CD4-positive, alpha-beta T cell treated with Interleukin-1 beta for 1 hour (primary cell): ENCODE results near the gene PRDM15.

Experiments
- DNase-seq, 2 donors: peaks; one replicate each; pipeline ENCODE4 v3.0.0-alpha.2; 2020 to 2022

PRDM15 gene

DNA sequence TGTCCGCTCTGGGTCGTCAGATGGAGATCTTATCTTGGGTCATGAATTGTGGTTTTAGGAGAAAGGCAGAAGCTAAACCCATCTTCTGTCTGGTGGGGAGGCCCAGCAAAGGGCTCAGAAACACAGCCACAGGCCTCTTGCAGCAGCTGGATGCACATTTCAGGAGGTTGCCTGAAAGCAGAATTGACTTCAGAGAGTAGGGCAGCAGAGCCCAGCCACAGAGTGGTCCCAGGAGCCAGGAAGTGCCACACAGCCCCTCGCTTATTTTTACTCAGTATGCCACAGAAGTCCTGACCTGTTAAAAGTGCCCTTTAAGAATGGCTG is 104.0 kb downstream of the PRDM15 start:
- no peak for DNase-seq

DNA sequence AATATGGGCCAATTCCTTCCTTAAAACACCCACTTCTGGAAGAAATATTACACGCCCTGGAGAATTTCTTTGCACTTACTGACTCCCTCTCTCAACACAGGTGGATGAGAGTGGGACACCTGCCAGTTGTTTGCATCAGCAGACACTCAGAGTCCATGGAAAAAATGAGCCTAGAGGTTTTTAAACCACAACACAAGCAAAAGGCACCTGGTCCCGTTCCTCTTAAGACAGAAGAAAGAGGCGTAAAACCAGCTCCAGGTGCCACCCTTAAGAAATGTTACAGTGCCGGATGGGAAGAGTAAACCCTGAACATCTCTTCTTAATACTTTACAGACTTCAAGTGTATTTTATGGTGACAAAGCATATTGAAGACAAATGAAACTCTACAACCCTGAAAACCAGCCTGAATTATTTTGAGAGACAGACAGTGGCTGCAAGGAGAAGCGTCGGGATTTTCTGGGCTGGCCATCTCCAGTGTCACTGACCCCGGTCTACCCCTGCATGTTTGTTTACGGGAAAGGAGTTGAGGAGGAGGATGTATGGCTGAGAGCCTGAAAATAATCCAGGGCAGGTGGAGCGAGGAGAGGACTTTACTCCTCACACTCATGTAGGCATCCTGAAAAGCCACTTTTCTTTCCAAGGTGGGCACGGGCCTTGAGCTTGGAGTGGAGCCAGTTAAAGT is 104.5 kb downstream of the PRDM15 start:
- no peak for DNase-seq

DNA sequence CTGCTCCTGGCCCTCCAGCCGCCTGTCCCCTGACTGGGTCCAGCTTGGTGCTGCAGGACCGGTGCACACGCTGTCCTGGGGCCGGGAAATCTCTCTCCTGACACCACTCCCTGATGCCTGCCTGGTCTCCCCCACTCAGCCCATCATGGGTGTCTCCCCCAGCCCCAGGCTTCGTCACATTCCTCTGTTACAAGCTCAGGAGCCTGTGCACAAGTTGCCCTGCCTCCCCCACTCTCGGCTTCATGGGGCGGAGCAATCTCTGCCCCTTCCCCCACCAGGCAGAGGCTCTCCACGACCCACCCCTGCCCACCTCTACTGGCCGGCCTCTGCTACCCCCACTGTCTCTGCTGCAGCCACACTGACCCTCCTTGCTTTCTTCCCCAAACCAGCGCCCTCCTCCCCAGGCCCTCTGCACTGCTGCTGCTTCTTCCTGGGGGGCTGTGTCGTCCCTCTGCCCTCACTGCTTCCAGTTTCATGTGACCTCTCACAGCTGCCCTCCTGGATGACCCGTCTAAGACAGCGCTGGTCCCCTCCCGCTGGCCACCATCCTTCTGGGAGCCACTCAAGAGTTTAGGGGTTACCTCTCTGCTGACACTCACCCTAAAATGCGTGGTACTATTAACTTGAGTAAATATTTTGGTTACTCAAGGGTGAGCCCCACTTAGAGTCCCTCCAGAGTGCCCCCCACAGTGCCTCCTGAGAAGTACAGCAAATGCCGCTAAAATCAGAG is 106.6 kb downstream of the PRDM15 start:
- DNase-seq = no peak

DNA sequence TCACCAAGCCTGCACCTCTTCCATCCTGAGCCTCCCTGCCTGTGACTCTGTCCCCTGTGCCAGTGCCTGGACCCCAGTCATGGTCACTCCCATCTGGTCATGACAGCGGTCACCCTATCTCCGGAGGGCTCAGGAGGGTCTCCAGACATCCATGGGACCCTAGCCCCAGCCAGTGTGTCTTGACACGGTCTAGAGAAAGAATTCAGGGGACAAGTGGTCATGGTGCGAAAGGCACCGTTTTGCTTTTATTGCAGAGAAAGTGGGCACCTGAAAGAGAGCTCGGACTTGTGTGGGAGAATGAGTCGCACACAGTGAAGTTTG is 107.6 kb downstream of the PRDM15 start:
- no peak for DNase-seq

DNA sequence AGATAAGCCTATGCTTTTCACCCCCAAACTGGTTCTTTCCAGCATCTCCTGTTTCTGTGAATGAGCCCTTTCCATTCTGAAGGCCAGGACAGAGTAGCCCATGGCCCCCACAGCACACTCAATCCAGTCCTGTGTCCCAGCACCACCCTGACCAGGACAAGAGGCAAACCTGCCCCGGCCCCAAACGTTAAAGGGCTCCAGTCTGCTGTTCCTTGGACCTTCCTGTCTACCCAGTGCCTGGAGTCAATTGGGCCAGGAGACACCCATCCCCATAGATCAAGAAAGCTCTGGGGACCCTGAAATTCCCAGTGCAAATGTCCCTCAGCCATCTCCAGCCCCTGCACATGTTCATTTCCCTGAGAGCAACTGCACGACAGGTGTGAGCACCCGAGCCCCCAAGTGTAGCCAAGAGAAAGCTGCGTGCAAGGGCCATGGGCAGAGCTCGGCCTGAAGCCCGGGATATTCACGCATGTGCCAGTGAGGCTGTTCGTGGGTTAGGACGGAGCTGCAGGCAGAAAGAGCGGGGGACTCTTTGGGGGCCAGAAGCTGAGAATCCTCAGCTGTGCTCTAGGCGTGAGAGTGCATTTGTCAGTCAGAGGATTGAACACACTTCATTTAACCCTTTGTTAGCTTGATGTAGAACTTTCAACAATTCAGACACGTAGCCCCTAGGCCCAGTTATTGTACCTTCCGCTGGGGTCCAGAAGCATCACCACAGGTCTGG is 108.1 kb downstream of the PRDM15 start:
- DNase-seq = no peak

DNA sequence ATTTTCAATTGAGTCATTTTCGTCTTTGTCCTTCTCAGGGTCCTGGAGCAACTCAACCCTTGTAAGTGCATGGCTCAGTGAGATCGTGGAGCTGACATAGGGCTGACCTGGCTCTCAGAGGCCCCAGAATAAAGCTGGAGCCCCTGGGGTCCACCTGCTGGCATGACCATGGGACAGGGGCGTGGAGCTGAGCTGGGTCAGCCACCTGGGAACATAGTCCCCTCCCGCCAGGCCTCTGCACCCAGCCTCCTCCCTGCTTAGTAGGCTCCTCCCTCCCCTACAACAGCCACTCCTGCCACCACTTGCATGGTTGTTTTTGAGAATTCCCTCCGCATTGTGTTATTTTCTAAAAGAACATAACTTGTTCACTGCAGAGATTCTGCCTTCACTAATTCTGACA is 109.2 kb downstream of the PRDM15 start:
- DNase-seq = no peak

DNA sequence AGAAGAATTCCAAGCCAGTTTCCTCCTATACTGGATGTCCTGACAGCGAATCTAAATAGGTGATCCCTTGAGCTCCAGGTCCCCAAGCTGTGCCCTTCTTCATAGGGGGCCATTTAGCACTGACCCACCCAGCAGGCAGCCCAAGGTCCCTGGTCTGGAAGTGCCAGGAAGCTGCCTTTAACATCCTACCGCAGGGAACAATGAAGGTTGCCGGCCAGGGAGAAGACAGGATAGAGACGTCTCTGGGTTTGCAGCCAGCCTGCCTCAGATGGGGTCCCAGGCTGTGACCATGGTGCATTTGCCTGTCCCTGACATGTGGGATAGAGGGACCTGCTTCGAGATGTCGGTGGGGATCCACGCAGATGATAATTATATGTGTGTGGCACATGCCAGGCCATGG is 109.6 kb downstream of the PRDM15 start:
- no peak for DNase-seq

DNA sequence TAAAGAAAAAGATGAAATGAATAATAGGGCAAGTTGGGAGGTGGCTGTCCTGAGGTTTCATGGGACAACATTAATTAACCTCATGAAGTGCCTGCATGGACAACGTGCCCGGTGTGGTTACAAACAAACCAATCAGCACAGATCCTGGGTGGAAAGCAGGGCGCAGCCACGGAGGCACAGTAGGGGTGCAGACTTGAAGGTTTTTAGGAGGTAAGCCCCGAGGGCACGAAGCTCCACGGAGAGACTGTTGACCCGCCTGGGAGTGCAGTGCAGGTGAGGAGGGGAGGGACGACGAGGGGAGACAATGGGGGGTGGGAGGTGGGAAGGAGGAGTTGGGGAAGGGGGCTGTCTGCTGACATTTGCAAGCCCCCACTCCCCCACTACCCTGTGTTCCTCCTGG is 110.0 kb downstream of the PRDM15 start:
- no peak for DNase-seq

DNA sequence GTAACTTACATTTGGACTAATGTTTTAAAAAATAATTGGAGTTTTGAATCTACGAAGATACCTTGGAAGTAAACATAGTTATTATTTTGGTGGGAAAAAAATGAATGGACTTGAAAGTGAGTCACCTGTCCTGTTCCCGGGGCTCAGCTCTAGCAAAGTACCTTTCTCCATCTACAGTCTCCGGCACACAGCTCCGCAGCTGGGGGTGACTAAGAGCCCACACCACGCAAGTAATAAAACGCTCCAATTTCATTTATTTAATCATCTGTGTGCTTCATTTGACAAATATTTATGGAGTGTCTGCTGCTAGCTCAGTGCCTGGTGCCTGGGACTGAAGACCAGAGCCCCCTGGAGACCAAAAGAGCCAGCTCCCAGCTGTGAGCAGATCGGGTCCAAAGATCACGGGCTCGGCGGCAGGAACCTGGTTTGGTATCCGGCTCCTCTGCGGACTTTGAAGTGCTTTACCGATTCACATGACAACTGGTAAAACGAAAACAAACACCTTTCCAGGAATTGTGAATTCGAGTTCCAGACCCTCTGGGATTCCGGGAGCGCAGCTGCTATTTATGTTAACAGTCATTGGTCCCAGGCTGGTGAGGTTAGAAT is 110.6 kb downstream of the PRDM15 start:
- DNase-seq = peak in 1 of 2 donors; percentile 13

DNA sequence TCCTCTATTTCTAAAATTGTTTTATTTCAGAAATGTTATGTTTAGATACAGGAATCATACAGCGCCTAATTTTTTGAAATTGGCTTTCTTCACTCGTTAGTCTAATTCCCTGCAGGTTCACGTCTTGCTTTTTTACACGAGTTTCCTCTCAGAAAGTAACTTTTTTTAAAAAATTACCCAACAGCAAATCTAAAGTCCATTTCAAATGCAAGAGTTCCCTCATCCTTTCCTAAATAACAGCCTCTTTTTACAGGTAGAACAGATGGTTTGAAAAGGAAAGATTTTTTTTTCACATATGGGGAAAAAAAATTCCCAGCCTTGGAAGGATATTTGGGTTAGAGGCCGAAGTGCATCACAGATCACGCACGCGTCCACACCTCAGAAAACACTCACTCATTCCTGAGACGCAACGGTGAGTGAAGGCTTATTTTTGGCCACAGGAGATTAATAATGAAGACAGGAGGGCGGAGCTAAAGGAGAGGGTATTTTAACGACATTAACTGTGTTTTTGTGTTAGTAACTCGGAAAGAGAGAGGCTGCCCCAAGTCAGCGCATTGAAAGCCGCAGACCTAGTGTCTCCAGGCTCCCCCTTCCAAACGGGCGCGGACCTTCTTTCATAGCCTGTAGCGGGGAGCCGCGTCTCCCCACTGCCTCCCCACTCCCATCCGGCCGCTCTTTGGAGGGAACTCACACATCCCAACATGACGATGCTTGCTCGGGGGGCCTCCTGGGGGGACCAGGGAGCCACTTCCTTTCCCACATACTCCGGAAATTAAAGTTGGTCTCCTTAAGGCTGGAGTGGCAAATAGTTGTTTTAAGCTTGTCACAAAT is 111.3 kb downstream of the PRDM15 start:
- DNase-seq = peak in 1 of 2 donors; percentile 3

DNA sequence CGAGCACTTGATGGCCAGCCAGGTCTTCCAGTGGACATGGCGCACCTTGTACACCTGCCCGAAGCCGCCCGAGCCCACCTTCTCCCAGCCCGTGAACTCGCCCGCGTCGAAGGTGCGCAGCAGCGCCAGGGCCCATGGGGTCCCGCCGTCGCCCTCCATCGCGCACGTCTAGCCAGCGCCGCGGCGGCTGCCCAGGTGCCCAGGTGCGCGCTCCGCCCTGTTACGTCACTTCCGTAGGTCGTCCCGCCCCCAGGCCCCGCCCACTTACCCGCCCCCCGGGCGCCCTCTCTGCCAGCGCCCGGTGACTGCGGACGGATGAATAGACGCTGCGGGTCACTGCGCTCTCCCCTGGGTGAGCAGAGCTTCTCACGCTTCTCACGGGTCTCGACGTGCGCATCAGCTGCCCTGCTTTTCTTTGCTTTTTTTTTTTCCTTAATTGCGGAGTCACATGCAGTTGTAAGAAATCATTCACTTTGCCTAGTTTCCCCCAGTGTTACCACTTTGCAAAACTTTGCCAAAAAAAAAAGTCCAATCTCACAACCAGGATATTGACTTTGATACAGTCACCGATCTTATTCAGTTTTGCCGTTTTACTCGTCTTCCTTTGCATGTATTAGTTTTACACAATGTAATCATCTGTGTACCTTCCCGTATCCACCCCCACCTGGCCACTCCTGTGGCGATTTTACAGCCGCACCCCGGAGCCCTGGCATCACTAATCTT is 112.1 kb downstream of the PRDM15 start, which contains the start of gene RIPK4:
Gene RIPK4, minus strand, starts transcription at position 170 of the 723 bp plus-strand sequence. Its CDS starts 11 bp downstream, at position 159.
- peak; percentile 56 to 68 for DNase-seq

DNA sequence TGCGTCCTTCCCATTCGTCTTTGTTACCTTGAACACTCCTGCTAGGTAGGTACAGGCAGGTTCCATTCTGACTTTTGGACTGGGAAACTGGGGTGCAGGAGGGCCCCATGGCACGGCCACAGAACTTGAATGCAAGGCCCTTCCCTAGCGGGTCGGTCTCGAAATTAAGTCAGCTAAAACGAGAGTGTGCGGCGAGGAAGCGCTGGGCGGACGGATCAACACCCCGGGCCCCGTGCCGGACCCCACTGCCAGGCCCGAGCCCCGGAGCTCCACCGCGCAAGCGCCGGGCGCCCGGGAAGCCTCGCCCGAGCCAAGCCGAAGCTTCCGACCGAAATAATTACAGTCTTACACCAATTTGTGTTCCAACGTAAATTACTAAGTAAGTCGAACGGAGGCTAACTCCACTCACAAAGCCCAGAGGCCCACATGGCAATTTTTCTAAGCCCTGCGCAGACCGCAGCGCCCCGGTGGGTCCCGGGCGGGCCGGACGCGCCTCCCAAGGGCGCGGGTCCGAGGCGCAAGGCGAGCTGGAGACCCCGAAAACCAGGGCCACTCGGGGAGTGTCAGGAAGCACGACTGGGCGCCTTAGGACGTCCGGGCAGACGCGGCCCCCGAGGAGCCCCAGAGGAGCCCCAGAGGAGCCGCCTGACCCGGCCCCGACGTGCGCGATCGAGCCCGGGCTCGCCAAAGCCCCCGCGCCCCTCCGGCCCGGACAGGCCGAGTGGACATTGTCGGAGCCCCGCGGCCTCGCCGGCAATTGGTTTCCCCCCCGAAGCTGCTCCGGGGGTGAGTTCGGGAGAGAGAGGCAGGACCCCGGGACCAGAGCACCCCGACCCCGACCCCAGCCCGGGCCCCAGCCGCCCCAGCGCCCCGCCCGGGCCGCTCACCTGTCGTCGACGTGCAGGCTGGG is 112.9 kb downstream of the PRDM15 start:
- DNase-seq = no peak

DNA sequence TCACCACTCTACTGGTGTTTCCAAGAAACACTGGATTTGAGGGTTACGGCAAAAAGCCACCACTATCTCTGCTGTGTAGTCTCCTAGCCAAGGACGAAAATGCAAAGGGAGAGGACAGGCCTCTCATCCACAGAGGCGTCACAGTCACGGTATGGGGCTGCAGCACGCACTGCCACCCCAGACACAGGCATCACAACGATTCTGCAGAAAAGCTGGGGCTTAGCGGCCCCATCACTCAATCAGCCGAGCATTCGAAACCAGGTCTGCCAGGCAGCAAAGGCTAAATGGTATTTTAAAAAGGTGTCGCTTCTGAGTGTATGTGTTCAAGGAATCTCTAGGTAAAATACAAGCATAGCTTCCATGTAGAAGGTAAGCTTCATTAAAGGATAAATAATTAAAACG is 113.7 kb downstream of the PRDM15 start:
- no peak for DNase-seq

DNA sequence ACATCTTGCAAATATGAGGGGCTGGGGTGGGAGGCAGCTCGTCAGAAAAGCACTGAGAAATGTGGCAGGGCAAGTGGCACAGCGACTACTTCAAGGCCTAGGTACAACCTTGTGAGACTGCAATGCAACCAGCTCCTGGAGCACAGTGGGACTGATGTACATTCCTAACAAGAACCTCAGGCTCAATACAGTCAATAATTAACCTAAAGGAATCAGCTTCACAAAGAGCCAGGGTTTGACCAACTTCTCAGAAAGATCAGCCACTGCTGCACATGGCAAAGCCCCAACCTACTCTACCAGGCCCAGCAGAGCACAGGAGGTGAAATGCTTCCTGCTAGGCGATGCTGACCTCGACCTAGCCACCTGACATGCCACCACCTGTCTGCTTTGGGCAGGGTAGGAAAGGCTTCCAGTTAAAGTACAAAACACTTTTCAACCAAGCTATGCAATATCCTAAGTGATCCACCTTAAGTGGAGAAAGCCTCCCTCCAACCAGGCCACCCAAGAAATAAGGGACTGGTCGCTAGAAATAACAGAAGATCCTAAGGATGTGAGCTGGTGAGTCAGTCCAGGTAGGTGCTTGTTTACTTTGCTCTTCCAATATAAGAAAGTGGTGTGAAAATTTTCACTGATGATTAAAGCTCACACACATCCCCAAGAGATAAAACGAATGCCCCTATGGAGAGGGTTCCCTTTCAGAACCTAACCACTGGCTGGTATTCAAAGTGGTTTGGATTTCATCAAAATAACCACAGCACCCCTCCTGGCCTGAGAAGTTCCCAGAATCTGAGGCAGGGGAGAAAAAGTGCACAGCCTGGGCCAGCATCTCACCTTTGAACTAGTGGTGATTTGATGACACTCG is 114.4 kb downstream of the PRDM15 start:
- no peak for DNase-seq

DNA sequence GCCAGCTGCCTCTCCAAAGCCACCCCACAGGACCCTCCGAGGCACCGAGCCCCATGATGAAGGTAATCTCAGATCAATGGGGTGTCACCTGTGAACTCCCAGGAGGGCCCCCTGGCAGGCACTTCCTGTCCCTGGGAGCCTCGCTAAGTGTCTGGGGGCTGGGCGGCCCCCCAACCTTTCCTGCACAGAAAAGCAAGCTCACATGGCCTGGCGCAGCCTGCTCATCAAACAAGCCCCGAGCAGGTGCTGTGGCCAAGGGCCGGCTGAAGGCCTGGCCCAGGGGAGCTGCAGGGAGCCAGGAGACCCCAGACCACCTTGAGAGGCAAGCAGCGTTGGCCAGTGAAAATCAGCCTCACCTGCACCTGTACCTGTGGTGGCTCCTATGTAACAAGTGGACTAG is 115.1 kb downstream of the PRDM15 start:
- DNase-seq = no peak

DNA sequence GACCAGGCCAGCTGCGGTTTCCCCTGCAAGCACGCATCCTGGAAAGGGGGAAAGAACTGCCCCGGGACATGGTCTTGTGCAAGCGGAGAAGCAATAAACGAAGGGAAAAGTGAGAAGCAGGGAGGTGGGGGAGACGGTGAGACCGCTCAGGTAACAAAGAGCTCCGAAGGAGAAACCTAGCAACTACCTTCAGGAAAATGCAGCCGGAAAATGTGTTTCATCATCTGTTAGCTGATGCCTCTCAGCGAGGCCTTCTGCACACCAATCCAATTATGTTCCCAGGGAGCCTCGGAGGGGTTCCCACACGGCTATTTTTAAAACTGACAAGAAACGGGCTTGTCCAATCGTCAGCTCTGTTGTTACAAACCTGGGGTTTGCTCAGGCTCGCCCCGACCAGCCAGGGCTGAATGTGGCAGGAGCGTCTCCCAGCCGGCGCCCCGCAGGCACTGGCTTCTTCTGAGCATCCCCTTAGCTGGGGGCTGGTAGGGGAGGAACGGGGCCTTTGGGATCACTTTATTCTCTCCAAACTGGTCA is 115.7 kb downstream of the PRDM15 start:
- DNase-seq = no peak

DNA sequence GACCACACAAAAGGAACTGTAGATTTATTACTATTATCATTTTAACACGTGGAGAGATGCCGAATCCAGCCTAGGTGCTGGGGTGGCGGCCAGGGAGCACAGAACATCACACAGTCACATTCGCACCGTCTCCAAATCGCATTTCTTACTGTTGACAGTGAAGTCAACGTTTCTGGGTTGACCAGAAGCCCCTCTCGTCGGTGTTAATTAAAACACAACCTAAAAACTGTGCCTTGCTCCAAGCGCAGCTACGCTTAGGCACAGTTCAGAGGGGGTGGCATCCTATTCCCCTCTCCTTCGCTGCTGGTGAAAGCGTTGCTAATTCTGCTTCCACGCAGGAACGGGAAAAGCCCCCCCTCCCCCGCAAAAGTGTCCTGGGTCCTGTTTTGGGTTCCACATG is 116.4 kb downstream of the PRDM15 start:
- DNase-seq = no peak

DNA sequence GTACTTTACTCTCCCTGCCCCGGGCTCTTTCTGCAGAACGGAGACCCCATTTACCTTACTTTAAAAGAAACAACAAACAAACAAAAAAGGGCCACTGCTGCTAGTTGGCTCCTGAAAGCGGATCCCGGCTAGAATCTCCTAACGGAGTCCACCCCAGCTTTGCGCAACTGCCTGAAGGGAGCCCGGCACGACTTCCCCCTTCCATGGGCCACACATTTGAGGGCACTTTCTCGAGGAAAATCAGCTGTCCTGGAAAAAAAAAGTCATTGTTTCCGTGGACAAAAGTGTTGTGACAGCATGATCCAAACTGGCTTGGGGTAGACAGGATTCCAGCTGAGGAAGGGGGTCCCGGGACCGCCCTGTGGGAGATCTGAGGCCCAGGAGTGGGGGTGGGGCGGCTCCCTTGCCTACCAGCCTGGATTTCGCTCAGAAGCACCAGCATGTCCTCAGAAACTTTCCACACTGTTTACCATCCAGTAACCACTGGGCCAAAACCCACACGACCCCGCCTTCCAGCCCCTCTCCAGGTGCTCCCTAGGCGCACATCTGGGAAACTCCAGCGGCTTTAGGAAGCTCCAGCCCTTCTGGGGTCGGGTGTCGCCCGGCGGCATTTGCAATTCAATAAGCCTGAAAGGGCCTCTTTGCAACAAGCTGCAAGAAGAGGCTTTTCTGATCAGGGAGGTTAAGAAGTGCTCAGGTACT is 117.1 kb downstream of the PRDM15 start:
- DNase-seq = peak in 1 of 2 donors; percentile 26
